Adrenal gland (tissue), 12 donors: ENCODE results near the gene OLR1. TPM values are rescaled to one million over a fixed set of nuclear protein-coding genes. Genes with fewer than 3 reads are reported as not detected.
"Not testable (repeated sequence)": the region's sequence is repeated elsewhere in the genome, so short reads cannot be mapped to it uniquely, and the experiment has no call there.

Experiments used
- DNase-seq, 7 donors: peaks; one replicate each; pipeline ENCODE4 v3.0.0-alpha.2; 2019 to 2020
- H3K27ac ChIP-seq, 5 donors: fragments of 200-600 bp; sonication (generic) in 4 of 5; 1 replicate in 3 of 5; 2 replicates in 2 of 5; pipeline versions ENCODE4 v1.5.1 to v1.8.0; 2016 to 2020; ENCODE audit warnings: mild to moderate bottlenecking in 1 of 5
- H3K27me3 ChIP-seq: fragments of 200-600 bp; 2 replicates; pipeline ENCODE4 v1.8.0; 2021
- H3K36me3 ChIP-seq, 2 donors: fragments of 200-600 bp; replicated peaks in 1 of 2; 1 replicate in 1 of 2; 2 replicates in 1 of 2; pipeline versions ENCODE4 v1.5.1 to v1.8.0; 2018 to 2022
- H3K4me1 ChIP-seq, 2 donors: fragments of 200-600 bp; replicated peaks in 1 of 2; 1 replicate in 1 of 2; 2 replicates in 1 of 2; pipeline versions ENCODE4 v1.5.1 to v1.8.0; 2018 to 2021
- H3K4me3 ChIP-seq, 4 donors: fragments of 200-600 bp; sonication (generic) in 3 of 4; one replicate each; pipeline ENCODE4 v1.5.1; 2016 to 2018
- H3K9me3 ChIP-seq, 3 donors: fragments of 200-600 bp; sonication (generic) in 1 of 3; replicated peaks in 1 of 3; 1 replicate in 2 of 3; 2 replicates in 1 of 3; pipeline versions ENCODE4 v1.5.1 to v1.8.0; 2016 to 2021
- POLR2A ChIP-seq, 2 donors: fragments of 450-650 bp; IDR thresholded peaks; one replicate each; pipeline ENCODE4 v1.6.1; 2017; ENCODE audit warnings: antibody characterized with exemption in 2 of 2, mild to moderate bottlenecking in 2 of 2, moderate library complexity in 1 of 2
- WGBS, 4 donors: extraction: QIAGEN DNeasy Blood & Tissue Kit in 2 of 4; methylation state at CpG; one replicate each; pipeline versions ENCODE4 v1.1.5 to v1.1.7; 2013 to 2017; 5-methylcytosine and 5-hydroxymethylcytosine counted together
- intact Hi-C, 2 donors: fragments of 100-400 bp; cut with DNase I; formaldehyde crosslinking; loops; one replicate each; pipeline versions ENCODE4 v1.14.1 to v1.15.0; 2022 to 2023
- polyA plus RNA-seq, 3 donors: library from polyadenylated mRNA; stranded (reverse); fragments of 200-250 nt in 2 of 3; fragments of 350-450 nt in 1 of 3; fragmentation: Illumina TruSeq in 1 of 3; extraction: RNeasy Lipid Tissue Mini Kit (QIAGEN cat#74804) in 1 of 3; gene quantifications; one replicate each; pipeline ENCODE4 v1.2.3, GENCODE V29; 2013 to 2014
- total RNA-seq, 9 donors: library from RNA; depleted of rRNA in 4 of 9; stranded (reverse); fragments of >200 nt in 4 of 9; fragments of 120-200 nt in 1 of 9; fragmentation: NEBNext Ultra II Directional in 1 of 9; extraction: Animal tissue kit (Norgen Biotek cat#: 25700) in 1 of 9; gene quantifications; one replicate each; pipeline versions ENCODE4 v1.1.0 to v1.2.4, GENCODE V29; 2013 to 2023
- TF ChIP-seq, protein P1 (sequence below), 6 experiments: fragments of 450-650 bp in 4 of 6; fragments of 200-600 bp in 2 of 6; sonication (generic) in 1 of 6; IDR thresholded peaks; 1 replicate in 5 of 6; 2 replicates in 1 of 6; pipeline versions ENCODE4 v1.5.1 to v1.8.0; 2016 to 2021; ENCODE audit warnings: antibody characterized with exemption in 6 of 6, mild to moderate bottlenecking in 2 of 6, moderate library complexity in 1 of 6
- donor health status: healthy with polysubstance abuse.
- donor health status: Bipolar disorder and iron deficiency.
- donor health status: DM: yes; HTN: yes; CAD: no.
- donor health status: DM: no; HTN: no; CAD: no.
- donor health status: DM: no; HTN: no; CAD: no.
- donor health status: DM: yes; HTN: yes; CAD: no.

OLR1 gene
- total and polyA plus RNA-seq, 12 donors = 0.28 to 2.2 (median 0.68) TPM; not detected in 1

DNA sequence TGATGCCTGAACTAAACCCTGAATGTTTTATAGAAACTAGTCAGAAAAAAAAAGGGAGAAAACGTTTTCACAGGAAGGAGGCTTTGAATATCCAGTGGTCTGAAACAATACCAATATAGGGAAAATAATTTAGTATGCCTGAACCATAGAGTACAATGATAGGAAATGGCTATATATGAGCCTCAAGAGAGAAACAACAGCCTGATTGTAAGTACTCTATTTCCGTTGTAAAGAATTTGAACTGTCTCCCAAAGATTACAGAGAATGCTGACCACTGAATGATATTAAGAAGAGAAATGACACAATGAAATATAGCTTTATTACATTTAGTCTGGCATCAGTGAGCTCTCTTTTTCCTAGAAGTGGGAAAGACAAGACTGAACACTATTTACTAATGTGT, 35.2 kb upstream of the OLR1 start:
- peaks cover 0 to 5% of the 10 kb centered on the region in 2 donors for H3K4me1 ChIP-seq
- intact Hi-C loops = no loop called here
- DNase-seq = no peak
- H3K9me3 ChIP-seq = no peaks in the 10 kb centered on the region
- 16 to 29% (median 23%) methylated on average over 2 of the region's 2 CpGs for WGBS, 4 donors
- H3K4me3 ChIP-seq = no peak overlapping the region
- H3K36me3 ChIP-seq = no peaks in the 10 kb centered on the region
- no peak overlapping the region for H3K27ac ChIP-seq
- no peaks in the 10 kb centered on the region for H3K27me3 ChIP-seq
- no peak for TF ChIP-seq POLR2A (IDR thresholded peaks at IDR 0.05)
- TF ChIP-seq, protein P1, sequence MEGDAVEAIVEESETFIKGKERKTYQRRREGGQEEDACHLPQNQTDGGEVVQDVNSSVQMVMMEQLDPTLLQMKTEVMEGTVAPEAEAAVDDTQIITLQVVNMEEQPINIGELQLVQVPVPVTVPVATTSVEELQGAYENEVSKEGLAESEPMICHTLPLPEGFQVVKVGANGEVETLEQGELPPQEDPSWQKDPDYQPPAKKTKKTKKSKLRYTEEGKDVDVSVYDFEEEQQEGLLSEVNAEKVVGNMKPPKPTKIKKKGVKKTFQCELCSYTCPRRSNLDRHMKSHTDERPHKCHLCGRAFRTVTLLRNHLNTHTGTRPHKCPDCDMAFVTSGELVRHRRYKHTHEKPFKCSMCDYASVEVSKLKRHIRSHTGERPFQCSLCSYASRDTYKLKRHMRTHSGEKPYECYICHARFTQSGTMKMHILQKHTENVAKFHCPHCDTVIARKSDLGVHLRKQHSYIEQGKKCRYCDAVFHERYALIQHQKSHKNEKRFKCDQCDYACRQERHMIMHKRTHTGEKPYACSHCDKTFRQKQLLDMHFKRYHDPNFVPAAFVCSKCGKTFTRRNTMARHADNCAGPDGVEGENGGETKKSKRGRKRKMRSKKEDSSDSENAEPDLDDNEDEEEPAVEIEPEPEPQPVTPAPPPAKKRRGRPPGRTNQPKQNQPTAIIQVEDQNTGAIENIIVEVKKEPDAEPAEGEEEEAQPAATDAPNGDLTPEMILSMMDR (IDR thresholded peaks at IDR 0.05) = no peak

DNA sequence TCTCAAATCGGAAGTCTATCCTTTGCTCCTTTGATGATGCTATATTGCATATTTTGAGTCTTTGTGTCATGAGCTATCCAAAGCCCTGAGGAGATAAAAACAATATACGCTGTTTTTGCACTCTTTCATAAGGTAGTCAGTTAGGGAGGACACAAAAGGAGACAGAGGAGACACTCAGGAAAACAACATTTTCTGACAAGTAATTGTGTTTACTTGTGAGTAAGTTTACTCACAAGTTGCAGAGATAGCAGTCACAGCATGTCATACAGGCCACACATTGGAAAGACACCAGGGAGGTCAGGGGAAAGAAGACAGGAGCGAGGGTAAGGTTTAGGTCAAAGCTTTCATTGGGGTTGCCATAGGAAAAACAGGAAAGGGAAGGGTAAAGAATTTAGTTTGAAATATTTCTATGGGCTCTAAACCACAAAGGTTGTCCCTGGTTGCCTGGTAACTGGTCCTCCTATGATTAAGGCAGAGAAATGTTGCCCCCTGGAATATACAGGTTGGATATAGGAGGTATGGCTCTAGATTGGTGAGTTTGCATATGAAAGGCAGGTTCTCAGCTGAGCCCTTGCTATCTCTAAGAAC, 33.4 kb upstream of the OLR1 start:
- Histone ChIP-seq H3K4me1 (no peaks in the 10 kb centered on the region), H3K27me3 (no peaks in the 10 kb centered on the region), H3K9me3 (no peaks in the 10 kb centered on the region), H3K4me3 (no peak overlapping the region), H3K27ac (no peak overlapping the region), H3K36me3 (no peaks in the 10 kb centered on the region)
- DNase-seq = no peak
- WGBS, 4 donors = 84 to 93% (median 89%) methylated on average over 3 of the region's 3 CpGs
- no peak for TF ChIP-seq POLR2A (IDR thresholded peaks at IDR 0.05)
- TF ChIP-seq, protein P1 (IDR thresholded peaks at IDR 0.05) = no peak
- intact Hi-C loops = no loop called here

DNA sequence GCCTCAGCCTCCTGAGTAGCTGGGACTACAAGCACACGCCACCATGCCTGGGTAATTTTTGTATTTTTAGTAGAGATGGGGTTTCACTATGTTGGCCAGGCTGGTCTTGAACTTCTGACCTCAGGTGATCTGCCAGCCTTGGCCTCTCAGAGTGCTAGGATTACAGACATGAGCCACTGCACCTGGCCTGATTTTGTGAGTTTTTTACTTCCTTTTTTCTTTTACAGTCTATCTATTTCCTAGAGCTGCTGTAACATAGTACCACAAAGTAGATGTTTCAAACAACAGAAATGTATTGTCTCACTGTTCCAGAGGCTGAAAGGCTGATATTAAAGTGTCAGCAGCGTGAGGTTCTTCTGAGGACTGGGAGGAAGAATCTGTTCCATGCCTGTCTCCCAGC, 32.6 kb upstream of the OLR1 start:
- H3K4me1 ChIP-seq, DNase-seq, H3K4me3 ChIP-seq, intact Hi-C loops, H3K27me3 ChIP-seq, H3K27ac ChIP-seq, H3K9me3 ChIP-seq, H3K36me3 ChIP-seq: not testable (repeated sequence)
- WGBS, 4 donors = 80 to 94% (median 84%) methylated on average over 2 of the region's 2 CpGs

DNA sequence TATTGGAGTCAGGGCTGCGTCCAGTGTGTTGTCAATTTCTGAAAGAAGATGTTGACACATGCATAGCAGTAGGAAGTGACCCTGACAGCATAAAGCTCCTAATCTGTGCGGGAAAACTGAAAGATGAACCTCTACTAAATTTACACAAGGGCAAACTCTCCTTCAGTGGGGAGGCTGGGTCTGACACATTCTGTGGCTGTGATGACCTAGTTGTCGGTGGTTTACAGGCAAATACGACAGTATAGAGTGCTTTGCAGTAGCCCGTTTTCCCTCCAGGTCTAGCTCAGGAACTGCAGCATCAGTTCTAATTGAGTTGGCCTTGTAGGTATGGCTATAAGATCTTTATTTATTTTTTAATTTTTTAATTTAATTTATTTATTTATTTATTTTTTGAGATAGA, 25.9 kb upstream of the OLR1 start:
- Histone ChIP-seq H3K4me1 (no peaks in the 10 kb centered on the region), H3K27me3 (no peaks in the 10 kb centered on the region), H3K27ac (no peak overlapping the region), H3K36me3 (no peaks in the 10 kb centered on the region), H3K9me3 (no peaks in the 10 kb centered on the region), H3K4me3 (no peak overlapping the region)
- intact Hi-C loops = no loop called here
- no peak for DNase-seq
- WGBS, 4 donors = 70 to 90% (median 80%) methylated on average over 5 of the region's 5 CpGs
- TF ChIP-seq, protein P1 (IDR thresholded peaks at IDR 0.05) = no peak
- no peak for TF ChIP-seq POLR2A (IDR thresholded peaks at IDR 0.05)

DNA sequence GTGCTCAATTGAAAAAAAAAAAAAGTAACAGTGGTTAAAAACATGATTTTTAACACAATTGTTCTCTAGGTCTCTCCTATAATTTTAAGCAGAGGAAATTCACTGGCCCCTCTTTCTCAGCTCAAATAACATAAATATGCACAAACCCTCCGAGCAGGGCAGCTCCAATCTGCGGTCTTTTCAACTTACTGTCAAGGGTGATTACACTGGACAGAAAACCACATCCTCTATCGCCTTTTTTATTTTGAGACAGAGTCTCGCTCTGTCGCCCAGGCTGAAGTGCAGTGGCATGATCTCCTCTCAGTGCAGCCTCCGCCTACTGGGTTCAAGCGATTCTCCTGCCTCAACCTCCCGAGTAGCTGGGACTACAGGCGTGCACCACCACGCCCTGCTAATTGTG, 24.3 kb upstream of the OLR1 start:
- Histone ChIP-seq H3K36me3 (no peaks in the 10 kb centered on the region), H3K4me1 (no peaks in the 10 kb centered on the region), H3K27ac (no peak overlapping the region), H3K27me3 (no peaks in the 10 kb centered on the region), H3K9me3 (no peaks in the 10 kb centered on the region), H3K4me3 (no peak overlapping the region)
- WGBS, 4 donors = 72 to 86% (median 80%) methylated on average over 10 of the region's 10 CpGs
- no peak for TF ChIP-seq POLR2A (IDR thresholded peaks at IDR 0.05)
- TF ChIP-seq, protein P1 (IDR thresholded peaks at IDR 0.05) = no peak
- no peak for DNase-seq
- intact Hi-C loops = no loop called here
